RKO (cell line): Measurements from ENCODE around the gene ABO.
"Not testable (repeated sequence)": the region's sequence is repeated elsewhere in the genome, so short reads cannot be mapped to it uniquely, and the experiment has no call there.

Source experiments
- DNase-seq: peaks from one replicate; pipeline ENCODE4 v3.0.0-alpha.2; 2016; ENCODE audit warnings: low spot score

ABO gene

DNA sequence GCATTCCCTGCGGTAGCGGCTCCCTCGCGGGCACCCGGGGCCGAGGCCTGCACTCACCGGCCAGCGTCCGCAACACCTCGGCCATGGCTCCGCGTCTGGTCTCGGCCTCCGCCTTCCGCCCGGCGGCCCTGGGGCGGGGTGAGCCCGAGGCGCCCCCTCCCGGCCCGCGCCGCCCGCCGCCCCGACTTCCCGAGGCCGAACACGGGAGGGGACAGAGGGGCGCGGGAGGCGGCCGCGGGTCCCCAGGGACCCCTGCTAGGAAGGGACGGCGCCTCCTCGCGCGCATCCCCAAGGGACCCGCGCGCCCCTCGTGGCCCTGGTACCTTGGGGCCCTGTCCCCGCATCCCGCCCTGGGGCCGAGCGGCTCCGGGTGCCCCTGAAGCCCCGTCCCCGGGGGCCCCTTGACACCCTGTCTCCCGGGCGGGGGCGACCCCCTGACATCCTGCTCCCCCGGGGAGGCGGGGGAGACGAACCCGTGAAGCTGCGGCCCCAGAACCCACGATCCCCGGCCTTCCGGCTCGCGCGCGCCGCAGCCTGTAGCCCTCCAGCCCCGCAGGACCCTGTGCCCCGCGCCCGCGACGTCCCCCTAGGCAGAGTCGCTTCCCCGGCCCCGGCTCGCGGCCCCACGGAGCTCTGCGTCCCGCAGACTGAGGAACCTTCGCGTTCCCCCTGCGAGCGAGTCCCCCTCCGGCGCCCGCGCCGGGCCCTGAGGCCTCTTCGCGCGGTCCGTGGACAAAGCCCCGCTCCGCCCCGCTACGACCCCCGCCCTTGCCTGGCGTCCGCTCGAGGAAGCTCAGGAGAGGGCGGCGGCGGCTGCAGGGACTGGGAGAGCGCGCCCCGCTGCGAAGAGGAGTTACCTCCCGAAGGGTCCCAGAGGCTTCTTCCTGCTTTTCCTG lies at the start of gene ABO:
ABO (minus strand) TSS at position 97 of the 896 bp plus-strand sequence.
- no peak for DNase-seq

DNA sequence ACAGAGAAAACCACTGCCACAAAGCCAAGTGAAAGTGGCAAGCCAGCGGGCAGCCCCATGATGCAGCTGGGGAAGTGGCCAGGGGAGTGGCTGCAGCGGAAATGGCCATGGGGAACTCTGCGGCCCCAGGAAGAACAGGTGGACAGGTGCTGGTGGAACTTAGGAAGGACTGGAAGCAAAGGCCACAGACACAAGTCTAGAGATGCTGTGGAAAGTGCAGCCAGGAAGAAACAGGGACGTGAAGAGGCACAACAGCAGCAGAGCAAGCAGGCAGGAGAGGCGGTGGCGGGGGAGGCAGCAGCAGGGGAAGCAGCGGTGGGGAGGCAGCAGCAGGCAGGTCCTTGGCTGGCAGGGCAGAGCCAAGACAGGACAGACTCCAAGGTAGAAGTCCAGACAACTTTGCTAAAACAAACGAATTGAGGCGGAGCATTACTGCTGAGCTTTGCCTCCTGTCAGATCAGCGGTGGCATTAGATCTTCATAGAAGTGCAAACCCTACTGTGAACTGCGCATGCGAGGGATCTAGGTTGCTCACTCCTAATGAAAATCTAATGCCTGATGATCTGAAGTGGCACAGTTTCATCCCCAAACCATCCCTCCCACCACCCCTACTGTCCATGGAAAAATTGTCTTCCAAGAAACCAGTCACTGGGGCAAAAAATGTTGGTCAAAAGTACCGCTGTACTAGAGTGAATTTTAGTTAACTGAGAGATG lies 49.1 kb upstream of the ABO start:
- DNase-seq, result no peak

DNA sequence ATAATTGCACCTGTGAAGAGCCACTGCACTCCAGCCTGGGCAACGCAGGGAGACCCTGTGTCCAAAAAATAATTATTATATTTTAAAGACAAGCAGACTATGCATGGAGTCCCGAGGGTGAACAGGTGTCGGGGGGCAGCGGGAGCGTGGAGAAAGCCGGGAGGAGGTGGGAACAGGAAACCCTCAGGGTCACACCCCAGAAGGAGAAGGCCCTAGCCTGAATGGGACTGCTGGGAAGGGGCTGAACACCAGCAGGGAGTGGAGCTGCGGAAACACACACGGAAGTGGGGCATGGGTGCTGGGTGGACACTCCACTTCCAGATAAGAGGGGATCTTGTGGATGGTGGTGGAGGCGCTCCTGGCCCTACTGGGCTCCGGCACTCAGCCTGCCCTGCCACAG lies 48.2 kb upstream of the ABO start:
- DNase-seq, result no peak

DNA sequence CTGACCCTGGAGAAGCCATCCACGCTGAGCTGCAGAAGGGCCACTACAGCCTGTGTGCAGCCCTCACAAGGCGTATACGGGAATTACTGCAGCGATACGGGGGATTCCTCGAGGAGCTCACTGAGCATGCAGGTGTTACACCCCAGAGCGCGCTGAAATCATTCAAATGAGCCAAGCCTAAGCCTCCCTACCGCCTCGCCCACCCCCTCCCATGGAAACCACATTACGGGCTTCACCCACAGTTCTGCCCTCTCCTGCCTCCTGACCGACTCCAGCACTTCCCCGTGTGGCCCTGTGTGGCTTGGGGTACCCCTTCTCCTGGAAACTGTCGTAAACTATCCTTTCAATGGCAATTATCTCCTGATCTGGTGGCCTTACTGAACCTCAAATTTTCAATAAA lies 47.7 kb upstream of the ABO start:
- no peak for DNase-seq

DNA sequence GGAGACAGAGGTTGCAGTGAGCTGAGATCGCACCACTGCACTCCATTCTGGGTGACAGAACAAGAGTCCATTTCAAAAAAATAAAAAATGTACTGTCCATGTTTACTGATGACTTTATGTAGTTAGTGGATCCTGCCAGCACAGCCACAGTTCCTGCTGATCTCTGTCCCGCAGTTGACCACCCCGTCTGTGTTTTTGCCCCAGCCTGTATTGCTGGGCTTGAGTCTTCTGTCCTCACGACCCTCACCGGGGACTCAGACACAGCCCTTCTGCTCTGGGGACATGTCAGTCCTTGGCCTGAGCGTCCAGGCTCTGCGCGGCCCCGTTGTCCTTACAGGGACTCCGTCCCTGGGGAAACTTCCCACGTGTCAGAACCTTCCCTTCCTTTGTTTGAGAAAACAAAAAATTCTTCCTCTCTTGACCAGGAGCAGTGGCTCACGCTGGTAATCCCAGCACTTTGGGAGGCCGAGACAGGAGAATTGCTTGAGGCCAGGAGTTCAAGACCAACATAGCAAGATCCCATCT lies 46.5 kb upstream of the ABO start:
- DNase-seq, result no peak

DNA sequence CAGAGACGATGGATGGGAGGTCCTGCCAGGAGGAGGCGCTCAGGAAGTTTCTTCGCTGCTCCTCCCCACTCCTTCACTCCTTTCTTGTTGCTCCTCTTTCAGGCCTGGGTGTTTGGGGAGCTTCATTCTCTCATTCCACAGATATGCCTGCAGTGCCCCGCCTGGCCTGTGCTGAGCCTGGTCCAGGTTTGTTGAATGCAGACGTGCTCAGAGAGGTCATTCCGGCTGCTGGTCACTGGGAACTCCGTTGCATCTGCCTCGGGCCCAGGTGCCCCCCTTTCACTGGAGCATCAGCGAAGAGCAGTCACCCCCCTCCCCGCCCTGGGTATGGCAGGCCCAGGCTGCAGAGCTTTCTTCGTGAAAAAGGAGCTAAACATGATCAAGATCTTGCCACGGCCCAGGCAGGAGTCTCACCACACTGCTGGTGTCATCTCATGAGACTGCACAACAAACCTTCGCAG lies 45.5 kb upstream of the ABO start:
- no peak for DNase-seq

DNA sequence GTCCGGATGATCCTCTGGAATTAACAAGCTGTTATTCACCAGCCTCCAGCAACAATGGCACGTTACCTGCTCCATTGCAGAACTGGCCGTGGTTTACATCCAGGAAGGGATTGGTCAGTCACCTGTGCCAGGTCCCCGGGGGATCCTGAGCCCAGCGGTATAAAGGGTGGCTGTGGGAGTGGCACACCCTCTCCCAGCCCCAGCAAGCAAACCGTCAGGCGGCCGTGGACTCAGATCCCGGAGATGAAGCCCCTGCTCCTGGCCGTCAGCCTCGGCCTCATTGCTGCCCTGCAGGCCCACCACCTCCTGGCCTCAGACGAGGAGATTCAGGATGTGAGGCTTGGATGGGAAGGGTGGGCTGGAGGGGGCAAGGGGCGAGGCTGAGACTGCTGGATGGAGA lies 42.5 kb upstream of the ABO start:
- DNase-seq, result not testable (repeated sequence)

DNA sequence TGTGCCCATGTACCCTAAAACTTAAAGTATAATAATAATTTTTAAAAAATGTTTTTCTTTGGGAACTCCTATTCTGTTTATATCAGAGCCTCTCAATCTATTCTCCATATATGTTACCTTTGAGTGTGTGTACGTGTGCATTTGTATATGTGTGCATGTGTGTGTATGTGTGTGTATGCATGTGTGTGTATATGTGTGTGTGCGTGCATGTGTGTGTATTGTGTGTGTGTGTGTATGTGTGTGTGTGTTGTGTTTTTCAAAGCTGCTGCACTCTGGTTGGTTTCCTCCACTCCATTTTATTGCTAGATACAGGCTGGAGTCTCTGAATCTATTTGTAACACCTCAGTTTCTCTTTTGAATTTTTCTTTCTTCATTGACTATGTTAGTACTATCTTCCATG lies 41.0 kb upstream of the ABO start:
- no peak for DNase-seq

DNA sequence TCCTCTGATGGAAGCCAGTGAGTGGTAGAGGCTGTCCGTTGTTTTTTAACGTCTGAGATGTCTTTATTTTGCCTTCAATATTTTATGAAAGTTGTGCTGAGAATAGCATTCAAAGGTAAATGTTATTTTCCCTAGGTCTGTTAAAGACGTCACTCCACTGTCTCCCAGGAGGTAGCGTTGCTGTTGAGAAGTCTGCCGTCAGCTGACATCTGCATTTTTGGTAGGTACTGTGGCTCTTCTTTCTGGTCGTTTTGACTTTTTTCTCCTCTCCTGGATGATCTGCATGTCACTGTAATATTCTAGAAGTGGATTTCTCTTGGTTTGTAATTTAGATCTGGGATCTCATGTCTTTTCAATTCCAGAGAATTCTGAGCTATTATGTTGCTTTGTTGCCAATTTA lies 34.6 kb upstream of the ABO start:
- no peak for DNase-seq

DNA sequence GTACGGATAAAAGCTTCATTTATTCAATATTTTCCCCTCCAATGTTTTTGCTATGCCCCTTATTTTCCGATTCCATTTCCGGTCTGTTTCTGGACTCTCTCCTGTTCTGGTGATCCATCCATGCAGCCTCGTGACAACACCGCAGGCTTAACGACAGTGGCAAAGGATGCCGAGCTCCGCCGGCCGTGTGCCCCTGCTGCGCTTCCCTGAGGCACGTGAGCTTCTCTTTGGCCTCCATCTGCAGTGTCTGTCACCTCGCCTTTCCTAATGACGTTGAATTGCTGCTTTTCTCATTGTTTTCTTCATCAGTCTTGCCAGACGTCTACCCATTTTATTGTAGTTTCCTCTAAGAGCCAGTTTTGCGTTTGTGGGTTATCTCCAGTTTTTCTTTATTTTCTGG lies 32.3 kb upstream of the ABO start:
- no peak for DNase-seq

DNA sequence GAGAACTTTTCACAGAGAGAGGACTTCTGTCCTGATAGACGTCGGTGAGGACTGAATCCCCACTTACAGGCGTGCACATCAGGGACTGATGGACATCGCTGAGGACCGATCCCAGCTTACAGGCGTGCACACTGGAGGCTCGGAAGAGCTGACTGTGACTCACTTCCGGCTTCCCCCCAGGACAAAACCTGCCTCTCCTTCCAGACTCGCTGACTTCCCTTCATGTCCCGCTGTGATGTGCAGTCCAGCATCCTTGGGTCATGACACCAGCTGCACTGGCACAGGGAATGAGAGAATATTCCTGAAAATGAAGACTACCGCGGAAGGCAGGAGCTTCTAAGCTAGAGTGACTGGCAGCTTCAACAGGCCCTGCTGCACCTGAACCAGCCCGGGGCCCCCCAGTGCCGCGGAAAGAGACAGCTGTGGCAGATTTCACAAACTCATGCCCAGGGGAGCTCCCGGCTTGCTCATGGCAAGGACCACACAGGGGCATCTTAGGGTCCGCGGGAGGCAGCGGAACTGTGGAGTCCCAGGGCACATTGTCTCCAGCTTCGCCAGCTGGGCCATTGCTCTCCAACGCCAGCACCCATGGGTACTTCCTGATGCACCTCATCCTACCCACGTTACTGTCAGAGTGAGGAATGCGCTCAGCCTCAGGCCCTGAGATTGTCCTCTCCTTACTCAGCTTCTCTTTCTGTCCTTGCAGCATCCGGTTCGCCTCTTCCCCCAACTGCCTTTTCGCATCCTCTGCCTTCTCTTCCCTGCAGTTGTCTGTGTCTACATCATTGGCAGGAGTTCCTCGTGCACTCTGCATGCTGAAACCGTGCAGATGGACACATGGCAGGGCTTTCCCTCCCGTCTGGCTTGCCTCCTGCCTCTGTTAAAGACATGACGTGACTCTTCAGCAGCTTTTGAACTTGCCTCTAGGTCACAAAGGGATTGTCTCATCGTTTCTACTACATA lies 31.5 kb upstream of the ABO start:
- DNase-seq, result no peak

DNA sequence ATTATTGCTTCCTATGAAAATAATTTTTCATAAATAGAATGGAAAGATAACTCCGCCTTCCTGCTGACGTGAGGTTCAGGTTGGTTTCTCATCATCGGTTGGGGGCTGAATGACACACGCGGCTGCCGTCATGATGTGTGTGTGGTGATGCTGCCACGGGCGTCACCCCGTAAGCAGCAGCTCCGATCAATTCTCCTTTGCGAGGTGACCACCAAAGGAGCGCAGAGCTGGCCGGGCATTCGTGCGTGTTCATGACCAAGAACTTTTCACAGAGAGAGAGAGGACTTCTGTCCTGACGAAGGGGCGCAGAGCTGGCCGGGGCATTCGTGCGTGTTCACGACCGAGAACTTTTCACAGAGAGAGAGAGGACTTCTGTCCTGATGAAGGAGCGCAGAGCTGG lies 30.7 kb upstream of the ABO start:
- DNase-seq, result no peak

DNA sequence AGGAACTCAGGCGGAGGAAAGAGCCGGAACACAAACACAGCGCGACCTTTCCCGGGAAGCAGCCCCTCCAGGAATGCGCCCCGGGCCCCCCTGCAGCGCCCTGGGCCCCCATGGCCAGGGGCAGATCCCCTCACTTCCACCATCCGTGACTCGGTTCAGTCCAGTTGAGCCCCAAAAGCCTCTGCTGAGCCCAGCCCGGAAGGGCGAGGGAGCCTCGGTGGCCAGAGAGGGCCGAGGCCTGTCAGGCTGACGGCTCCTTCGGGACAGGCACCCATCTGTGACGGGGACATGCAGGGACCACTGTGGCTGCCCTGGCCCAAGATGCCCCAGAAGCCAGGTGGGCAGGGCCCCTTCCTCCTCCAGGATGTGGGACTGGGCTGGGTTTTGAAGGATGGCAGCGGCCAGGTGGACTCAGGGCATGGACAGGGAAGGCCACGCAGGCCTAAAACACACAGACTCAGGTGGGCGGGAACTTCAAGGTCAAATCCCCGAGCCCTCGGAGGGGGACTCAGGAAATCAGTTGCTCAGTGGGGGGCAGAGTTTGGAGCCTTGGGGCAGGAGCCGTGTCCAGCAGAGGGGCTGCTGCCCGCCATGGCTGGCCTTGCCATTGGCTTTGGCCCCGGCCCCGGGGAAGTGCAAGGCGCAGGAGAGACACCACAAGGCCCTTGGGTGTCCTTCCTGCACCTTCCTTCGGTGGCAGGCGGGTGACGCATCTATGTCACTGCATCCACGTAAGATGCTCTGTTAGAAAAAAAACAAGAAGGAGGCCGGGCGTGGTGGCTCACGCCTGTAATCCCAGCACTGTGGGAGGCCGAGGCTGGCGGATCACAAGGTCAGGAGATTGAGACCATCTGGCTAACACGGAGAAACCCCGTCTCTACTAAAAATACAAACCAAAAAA lies 29.7 kb upstream of the ABO start:
- no peak for DNase-seq

DNA sequence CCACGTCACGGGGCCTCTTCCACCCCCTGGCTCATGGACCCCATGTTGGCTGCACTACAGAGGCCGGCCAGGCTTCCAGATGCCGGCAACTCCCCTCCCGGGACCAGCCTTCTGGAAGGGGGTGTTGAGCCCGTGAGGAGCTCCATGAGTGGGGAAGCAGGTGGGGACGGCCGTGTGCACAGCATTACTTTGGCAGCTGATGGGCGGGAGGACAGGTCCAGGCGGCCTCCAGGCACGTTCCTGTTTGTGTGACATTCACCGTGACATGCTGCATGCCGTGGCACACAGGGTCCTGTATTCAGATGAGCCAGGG lies 29.1 kb upstream of the ABO start:
- DNase-seq, result no peak

DNA sequence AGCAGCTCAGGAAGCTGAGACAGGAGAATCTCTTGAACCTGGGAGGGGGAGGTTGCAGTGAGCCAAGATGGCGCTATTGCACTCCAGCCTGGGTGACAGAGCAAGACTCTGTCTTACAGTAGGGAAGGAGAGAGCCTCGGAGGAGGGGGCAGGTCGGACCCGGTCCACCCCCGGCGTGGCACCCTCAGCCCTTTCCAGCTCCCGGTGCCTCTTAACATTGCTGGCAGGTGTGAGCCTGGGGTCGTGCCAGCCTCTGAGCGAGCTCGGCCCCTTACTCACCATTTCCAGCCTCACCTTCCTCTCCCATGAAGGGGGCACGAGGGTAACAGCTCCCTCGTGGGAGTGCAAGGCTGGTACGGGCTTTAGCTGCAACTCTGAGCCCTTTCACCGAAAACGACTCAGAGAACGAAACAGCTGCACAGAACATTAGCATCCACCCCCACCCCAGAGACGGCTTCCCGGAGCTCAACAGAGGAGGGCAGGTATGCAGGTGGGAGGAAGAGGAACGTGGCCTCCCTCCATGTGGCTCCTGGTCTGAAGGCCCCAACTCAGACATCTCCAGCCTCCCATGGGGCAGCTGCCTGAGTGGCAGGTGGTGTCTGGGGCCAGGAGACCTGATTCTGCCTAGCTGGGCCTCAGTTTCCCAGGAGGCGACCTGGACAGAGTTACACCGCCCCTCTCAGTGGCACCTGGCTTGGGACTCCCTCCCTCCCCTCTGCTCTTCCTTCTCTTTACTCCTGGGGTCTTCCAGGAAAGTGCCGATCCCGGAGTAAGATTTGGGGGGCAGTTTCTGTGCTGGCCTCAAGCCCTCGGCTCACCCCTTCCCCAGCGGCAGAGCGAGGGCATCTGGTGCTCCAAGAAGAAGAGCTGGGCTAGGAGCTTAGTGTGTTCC lies 28.5 kb upstream of the ABO start:
- DNase-seq, result no peak

DNA sequence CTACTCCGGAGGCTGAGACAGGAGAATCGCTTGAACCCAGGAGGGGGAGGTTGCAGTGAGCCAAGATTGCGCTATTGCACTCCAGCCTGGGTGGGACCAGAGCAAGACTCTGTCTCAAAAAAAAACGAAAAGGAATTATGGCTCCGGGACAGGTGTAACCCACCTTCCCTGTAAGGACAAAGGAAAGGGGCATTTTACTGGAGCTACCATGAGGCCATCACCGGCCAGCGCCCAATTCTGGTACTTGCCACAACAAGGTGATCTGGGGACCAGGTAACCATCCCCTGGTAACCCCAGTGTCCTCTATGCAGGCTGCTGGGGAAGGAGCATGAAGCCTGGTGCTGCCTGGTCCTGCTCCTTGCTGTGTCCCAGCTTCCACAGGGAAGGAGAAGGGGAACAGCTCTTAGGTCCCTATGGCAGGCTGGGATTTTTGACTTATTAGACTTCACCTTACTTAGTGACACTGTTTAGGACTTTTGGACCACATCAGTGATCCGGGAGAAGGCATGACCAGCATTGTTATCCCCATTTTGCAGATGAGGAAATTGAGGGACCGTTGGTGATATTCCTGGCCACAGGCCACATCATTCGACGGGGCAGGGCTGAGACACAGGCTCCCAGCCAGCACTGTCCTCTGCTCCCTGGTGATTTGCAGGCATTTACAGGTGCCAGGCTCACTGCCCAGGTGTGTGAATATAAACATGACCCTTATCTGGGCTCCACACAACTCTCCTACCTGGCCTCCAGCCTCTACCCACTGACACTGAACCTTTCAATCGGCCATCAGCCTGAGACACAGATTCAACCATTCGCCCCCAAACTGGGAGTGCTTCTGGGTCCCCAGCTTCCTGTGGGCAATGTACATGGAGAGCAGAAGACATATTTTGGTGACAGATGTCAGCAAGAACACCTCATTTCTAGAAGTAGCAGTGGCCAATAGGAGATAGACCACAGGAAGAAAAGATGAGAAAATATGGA lies 26.5 kb upstream of the ABO start:
- DNase-seq, result no peak

DNA sequence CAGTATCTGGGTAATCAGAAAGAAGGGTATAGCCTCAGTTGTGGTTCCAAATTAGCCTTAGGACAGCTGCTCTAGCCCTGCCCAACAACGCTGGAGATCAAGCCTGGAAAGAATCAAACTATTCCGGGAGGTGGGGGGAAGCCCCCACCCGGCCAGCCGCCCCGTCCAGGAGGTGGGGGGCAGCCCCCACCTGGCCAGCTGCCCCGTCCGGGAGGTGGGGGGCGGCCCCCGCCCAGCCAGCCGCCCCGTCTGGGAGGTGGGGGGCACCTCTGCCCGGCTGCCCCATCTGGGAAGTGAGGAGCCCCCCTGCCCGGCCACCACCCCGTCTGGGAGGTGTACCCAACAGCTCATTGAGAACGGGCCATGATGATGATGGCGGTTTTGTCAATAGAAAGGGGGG lies 25.0 kb upstream of the ABO start:
- not testable (repeated sequence) for DNase-seq

DNA sequence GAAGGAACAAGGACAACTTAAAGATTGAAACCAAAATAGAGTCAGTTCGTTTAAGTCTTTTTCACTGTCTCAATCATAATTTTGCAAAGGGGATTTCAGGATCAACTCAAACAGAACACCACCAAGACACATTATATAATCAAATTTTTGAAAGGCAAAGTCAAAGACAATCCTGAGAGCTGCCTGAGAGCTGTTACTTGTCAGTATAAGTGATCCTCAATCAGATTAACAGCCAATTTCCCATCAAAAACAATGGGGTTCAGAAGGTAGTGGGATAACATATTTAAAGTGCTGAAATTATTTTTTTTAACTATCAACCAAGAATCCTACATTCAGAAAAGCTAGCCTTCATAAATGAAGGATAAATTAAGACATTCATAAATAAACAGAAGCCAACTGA lies 19.3 kb upstream of the ABO start:
- DNase-seq, result no peak

DNA sequence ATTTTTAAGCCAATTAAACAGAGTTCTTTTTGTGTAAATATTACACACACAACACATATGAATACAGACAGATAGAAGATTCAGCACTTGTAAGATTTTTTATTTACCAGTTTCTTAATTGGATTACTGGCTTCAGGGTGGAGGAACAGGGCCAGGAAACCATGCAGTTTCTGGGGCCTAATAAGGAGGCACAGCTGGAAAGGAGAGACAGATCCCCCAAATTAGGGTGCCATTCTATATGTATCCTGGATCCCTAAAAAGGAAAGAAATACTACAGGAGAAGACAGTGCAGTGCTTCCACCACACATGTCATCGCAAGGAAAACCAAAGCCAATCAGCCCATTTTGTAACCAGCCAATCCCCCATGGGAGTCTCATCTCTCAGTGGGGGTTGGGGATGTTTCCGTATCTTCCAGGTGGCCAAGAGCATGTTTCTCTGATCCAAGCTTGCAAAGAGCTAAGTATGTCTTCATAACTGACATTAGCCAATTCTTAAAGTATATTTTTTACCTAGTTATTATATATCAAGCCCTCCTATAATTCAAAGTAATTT lies 15.8 kb upstream of the ABO start:
- DNase-seq, result no peak
